Stimulated activated CD4-positive, alpha-beta T cell treated with anti-CD3 and anti-CD28 coated beads, TNF-alpha, amount 100 ng/mL, for 1 hour (primary cell): ENCODE measurements around the gene MAP2K4.
"Not testable (repeated sequence)": the region's sequence is repeated elsewhere in the genome, so short reads cannot be mapped to it uniquely, and the experiment has no call there.

ENCODE experiments used
- DNase-seq, 3 donors: peaks; one replicate each; pipeline ENCODE4 v3.0.0-alpha.2; 2020; ENCODE audit warnings: low read depth in 3 of 3, low spot score in 1 of 3

The MAP2K4 gene

GRCh38 chr17:12137859-12138258 is 117.2 kb downstream of the MAP2K4 start:
- no peak for DNase-seq

GRCh38 chr17:12140685-12141084 is 120.0 kb downstream of the MAP2K4 start:
- no peak for DNase-seq

- not testable (repeated sequence) for DNase-seq
These were observed 141.5 kb downstream of the MAP2K4 start for GRCh38 chr17:12162187-12162586.

GRCh38 chr17:12164085-12164484 is 143.4 kb downstream of the MAP2K4 start:
- DNase-seq = no peak

- no peak for DNase-seq
These were observed 158.1 kb downstream of the MAP2K4 start for GRCh38 chr17:12178644-12179330.

GRCh38 chr17:12180644-12181261 is 160.1 kb downstream of the MAP2K4 start:
- DNase-seq = no peak

- no peak for DNase-seq
These were observed 167.0 kb downstream of the MAP2K4 start for GRCh38 chr17:12187658-12188057.

- DNase-seq = no peak
These were observed 172.6 kb downstream of the MAP2K4 start for GRCh38 chr17:12193144-12193735.
